ENCODE data around the gene LRRC8E. TPM values are rescaled to one million over a fixed set of nuclear protein-coding genes. Genes with fewer than 3 reads are reported as not detected.

LRRC8E gene
- total RNA-seq, 1 experiment from 2014 or later: 3.0 TPM

- ChIA-PET POLR2A (interaction anchor here (0.9 to 1.4 kb wide), 4 partner anchors 12 to 44 kb away, joined by 3 read pairs; partner anchors contain the start of genes LRRC8E and TIMM44), CTCF (interaction anchor here (1.0 to 5.0 kb wide), 10 partner anchors 11 to 47 kb away, joined by 4 to 70 read pairs (median 6); partner anchors contain the start of genes LRRC8E, PRR36, SNAPC2 and TIMM44)
- TF ChIP-seq AFF4 (CRISPR knock-in tag; IDR thresholded peaks at IDR 0.05; ENCODE audit: borderline replicate concordance) (no peak), FOXK1 (CRISPR knock-in tag; IDR thresholded peaks at IDR 0.05) (no peak), EMX1 (CRISPR knock-in tag; IDR thresholded peaks at IDR 0.05) (no peak), HMGA2 (CRISPR knock-in tag; IDR thresholded peaks at IDR 0.05) (no peak), CBFB (CRISPR knock-in tag; IDR thresholded peaks at IDR 0.05; ENCODE audit: low read depth) (no peak), NFYB (CRISPR knock-in tag; conservative IDR thresholded peaks at IDR 0.05; ENCODE audit: low read depth) (no peak), ATF2 (CRISPR knock-in tag; IDR thresholded peaks at IDR 0.05; ENCODE audit: borderline replicate concordance, low read depth) (no peak), PREB (CRISPR knock-in tag; IDR thresholded peaks at IDR 0.05; ENCODE audit: borderline replicate concordance) (no peak), ZNF219 (CRISPR knock-in tag; IDR thresholded peaks at IDR 0.05; ENCODE audit: borderline replicate concordance) (no peak), ZSCAN18 (CRISPR knock-in tag; IDR thresholded peaks at IDR 0.05) (no peak), ATF1 (CRISPR knock-in tag; IDR thresholded peaks at IDR 0.05) (no peak), NFE2L1 (CRISPR knock-in tag; IDR thresholded peaks at IDR 0.05) (no peak), JAZF1 (CRISPR knock-in tag; IDR thresholded peaks at IDR 0.05) (no peak)
- Mint-ChIP-seq H3K36me3 (no peaks in the 10 kb centered on the region), H3K27me3 (ENCODE audit: low read depth) (peaks cover 13% of the 10 kb centered on the region), H3K27ac (no peak overlapping the region), H3K9me3 (no peaks in the 10 kb centered on the region), H3K4me1 (peaks cover 15% of the 10 kb centered on the region), H3K4me3 (no peak overlapping the region)
- DNase-seq (ENCODE audit: low spot score) (no peak), ATAC-seq (no peak)
Observed at GRCh38 chr19:7899751-7900378, 11.6 kb downstream of the LRRC8E start.

GRCh38 chr19:7900401-7900870, 12.1 kb downstream of the LRRC8E start:
- DNase-seq (ENCODE audit: low spot score) (no peak), ATAC-seq (no peak)
- Mint-ChIP-seq H3K36me3 (no peaks in the 10 kb centered on the region), H3K9me3 (no peaks in the 10 kb centered on the region), H3K4me1 (peaks cover 16% of the 10 kb centered on the region), H3K4me3 (no peak overlapping the region), H3K27me3 (ENCODE audit: low read depth) (peaks cover 13% of the 10 kb centered on the region), H3K27ac (no peak overlapping the region)
- POLR2A ChIA-PET: interaction anchor here (0.9 to 1.4 kb wide), 5 partner anchors 12 to 44 kb away, joined by 3 to 5 read pairs (median 3); partner anchors contain the start of genes LRRC8E and TIMM44
- CTCF ChIA-PET: interaction anchor here (0.5 to 5.0 kb wide), 11 partner anchors 12 to 86 kb away, joined by 4 to 70 read pairs (median 6); partner anchors contain the start of genes LRRC8E, PRR36, SNAPC2 and TIMM44
- TF ChIP-seq TEAD1 (CRISPR knock-in tag; IDR thresholded peaks at IDR 0.05) (no peak), NFYB (CRISPR knock-in tag; conservative IDR thresholded peaks at IDR 0.05; ENCODE audit: low read depth) (no peak)

Data from WTC11 (cell line).